ENCODE data around the gene PPP2R3C. TPM values are rescaled to one million over a fixed set of nuclear protein-coding genes. Genes with fewer than 3 reads are reported as not detected.
A peak's percentile ranks its signal among the peaks of the same experiment; 100 is the strongest.

PPP2R3C gene
- 10 to 100 TPM in 1 of 2 donors, 1 to 10 TPM in 1; 4.3 to 20.0 TPM for total RNA-seq

DNA sequence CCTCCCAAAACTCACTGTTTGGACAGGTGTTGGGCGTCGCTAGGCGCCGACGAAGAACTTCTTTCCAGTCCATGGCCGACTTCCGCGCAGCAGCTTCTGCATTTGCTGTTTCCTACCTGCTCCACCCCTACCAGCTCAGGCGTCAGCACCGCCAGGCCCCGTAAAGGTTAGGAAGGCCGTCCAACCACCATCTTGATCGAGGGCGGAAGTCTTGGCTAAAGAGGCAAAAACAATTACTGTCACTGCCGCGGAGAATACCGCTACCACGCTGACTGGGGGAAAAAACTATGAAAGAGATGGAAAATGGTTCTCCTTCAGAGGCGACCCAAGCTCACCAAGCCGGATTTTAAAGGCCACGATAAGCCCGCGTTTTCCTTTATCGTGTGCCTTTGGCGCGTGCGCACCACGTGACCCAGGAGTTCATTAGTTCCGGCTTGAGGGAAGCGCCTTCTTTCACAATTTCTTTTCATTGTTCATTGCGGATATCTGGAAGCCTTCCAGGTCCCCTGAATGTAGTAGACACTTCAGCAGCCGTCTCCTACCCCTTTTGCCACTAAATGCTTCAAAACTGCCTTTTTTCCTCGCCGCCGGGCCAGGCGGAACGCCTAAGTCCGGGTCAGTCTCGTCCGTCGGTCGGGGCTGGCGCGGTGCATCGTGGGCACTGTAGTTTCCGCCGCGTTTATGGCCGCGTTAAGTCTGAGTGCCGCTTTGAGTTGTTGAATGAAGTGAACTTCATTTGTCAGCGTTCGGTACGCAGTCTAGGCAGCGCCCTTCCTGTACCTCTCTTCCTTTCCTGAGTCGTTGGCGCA lies at the start of gene PPP2R3C, which contains the start of gene PRORP:
Gene PPP2R3C, minus strand, starts transcription at position 104 of the 809 bp plus-strand sequence. Its CDS starts 31 bp downstream, at position 73.
Gene PRORP, plus strand, starts transcription at position 666 of the 809 bp plus-strand sequence. CDS start 694 bp downstream, outside the sequence.
- Histone ChIP-seq H3K9me3 (no peaks in the 10 kb centered on the region), H3K27me3 (no peaks in the 10 kb centered on the region), H3K4me3 (peak within 1 kb of the TSS; percentile 47 to 69), H3K36me3 (replicated peaks in 1 of 2; ENCODE audit: insufficient read depth in 1 of 2, low read depth in 2 of 2) (no peaks in the 10 kb centered on the region), H3K4me1 (peaks cover 25% of the 10 kb centered on the region), H3K27ac (peak within 1 kb of the TSS; percentile 87 to 98 (median 94))
- TF ChIP-seq POLR2A (IDR thresholded peaks at IDR 0.05) = peak; percentile 62 to 83 (median 71)
- TF ChIP-seq, protein P1, sequence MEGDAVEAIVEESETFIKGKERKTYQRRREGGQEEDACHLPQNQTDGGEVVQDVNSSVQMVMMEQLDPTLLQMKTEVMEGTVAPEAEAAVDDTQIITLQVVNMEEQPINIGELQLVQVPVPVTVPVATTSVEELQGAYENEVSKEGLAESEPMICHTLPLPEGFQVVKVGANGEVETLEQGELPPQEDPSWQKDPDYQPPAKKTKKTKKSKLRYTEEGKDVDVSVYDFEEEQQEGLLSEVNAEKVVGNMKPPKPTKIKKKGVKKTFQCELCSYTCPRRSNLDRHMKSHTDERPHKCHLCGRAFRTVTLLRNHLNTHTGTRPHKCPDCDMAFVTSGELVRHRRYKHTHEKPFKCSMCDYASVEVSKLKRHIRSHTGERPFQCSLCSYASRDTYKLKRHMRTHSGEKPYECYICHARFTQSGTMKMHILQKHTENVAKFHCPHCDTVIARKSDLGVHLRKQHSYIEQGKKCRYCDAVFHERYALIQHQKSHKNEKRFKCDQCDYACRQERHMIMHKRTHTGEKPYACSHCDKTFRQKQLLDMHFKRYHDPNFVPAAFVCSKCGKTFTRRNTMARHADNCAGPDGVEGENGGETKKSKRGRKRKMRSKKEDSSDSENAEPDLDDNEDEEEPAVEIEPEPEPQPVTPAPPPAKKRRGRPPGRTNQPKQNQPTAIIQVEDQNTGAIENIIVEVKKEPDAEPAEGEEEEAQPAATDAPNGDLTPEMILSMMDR (IDR thresholded peaks at IDR 0.05) = no peak
- ATAC-seq (peak; percentile 93), DNase-seq (peak; percentile 87 to 98 (median 94))
- WGBS, 2 donors = 0% methylated on average over 27 to 57 of the region's 57 CpGs
- intact Hi-C loops (cut with DNase I) = no loop called here

DNA sequence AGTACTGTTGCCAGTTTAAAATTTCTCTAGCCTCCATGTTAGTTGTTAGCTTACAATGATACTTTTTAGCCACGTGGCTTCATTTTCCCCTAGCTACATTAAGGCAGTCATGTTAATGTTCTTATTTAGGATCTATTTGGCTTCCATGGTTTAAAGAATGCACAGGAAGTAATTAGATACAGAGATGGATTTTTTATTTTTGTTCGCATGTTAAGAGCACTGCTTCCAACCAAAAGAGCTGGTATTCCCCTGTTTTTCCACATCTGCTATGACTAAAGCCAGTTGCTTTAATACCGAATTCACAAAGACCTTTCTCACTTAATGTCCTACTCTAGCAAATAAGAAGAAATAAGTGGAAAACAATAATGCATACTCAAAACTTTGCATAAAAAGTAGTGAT lies 45.7 kb upstream of the PPP2R3C start:
- intact Hi-C loops (cut with DNase I) = no loop called here
- H3K9me3 ChIP-seq = no peaks in the 10 kb centered on the region
- H3K4me1 ChIP-seq = no peaks in the 10 kb centered on the region
- H3K27me3 ChIP-seq = no peaks in the 10 kb centered on the region
- H3K27ac ChIP-seq = no peak overlapping the region
- ATAC-seq (no peak), DNase-seq (no peak)
- 90 to 91% methylated on average over 3 of the region's 3 CpGs for WGBS, 2 donors
- no peak for TF ChIP-seq POLR2A (IDR thresholded peaks at IDR 0.05)
- TF ChIP-seq, protein P1 (IDR thresholded peaks at IDR 0.05) = no peak
- H3K4me3 ChIP-seq = no peak overlapping the region
- H3K36me3 ChIP-seq (replicated peaks in 1 of 2; ENCODE audit: insufficient read depth in 1 of 2, low read depth in 2 of 2) = no peaks in the 10 kb centered on the region

DNA sequence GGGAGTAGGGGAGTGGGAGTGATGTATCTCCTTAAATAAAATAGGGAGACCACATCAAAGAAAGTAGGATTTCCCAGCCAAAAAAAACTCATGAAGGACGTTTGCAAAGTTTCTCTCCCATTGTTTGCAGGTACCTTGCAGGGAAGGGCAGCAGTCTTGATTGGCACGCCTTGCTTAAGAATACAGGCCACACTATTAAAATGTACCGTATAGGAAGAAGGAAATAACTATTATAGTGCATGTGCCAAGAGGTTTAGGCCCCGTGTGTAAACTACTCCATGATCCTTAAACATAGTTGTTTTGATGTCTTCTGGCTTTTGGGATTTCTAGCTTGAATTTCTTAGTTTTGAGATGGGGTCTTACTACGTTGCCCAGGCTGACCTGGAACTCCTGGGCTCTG lies 43.1 kb upstream of the PPP2R3C start:
- DNase-seq = no peak
- no peaks in the 10 kb centered on the region for H3K9me3 ChIP-seq
- no peaks in the 10 kb centered on the region for H3K36me3 ChIP-seq (replicated peaks in 1 of 2; ENCODE audit: insufficient read depth in 1 of 2, low read depth in 2 of 2)
- intact Hi-C loops (cut with DNase I) = no loop called here
- no peak overlapping the region for H3K27ac ChIP-seq
- H3K4me3 ChIP-seq = no peak overlapping the region
- ATAC-seq = no peak
- no peaks in the 10 kb centered on the region for H3K27me3 ChIP-seq
- H3K4me1 ChIP-seq = peaks cover 5% of the 10 kb centered on the region
- 72 to 80% methylated on average over 5 of the region's 5 CpGs for WGBS, 2 donors
- TF ChIP-seq, protein P1 (IDR thresholded peaks at IDR 0.05) = no peak
- TF ChIP-seq POLR2A (IDR thresholded peaks at IDR 0.05) = no peak

DNA sequence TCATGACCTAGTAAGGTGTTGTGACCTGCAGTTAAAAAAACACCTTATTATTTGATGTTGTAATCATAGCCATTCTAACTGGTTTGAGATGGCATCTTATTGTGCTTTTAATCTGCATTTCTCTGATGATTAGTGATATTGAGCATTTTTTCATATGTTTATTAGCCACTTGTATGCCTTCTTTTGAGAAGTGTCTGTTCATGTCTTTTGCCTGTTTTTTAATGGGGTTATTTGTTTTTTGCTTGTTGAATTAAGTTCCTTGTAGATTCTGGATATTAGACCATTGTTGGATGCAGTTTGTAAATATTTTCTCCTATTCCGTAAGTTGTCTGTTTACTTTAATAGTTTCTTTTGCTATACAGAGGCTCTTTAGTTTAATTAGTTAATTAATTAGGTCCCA lies 41.6 kb upstream of the PPP2R3C start:
- no peak overlapping the region for H3K4me3 ChIP-seq
- peaks cover 15% of the 10 kb centered on the region for H3K4me1 ChIP-seq
- H3K9me3 ChIP-seq = no peaks in the 10 kb centered on the region
- no peaks in the 10 kb centered on the region for H3K36me3 ChIP-seq (replicated peaks in 1 of 2; ENCODE audit: insufficient read depth in 1 of 2, low read depth in 2 of 2)
- no peak for DNase-seq
- intact Hi-C loops (cut with DNase I) = no loop called here
- no peak for ATAC-seq
- 76 to 97% methylated on average over 1 of the region's 1 CpG for WGBS, 2 donors
- TF ChIP-seq POLR2A (IDR thresholded peaks at IDR 0.05) = no peak
- TF ChIP-seq, protein P1 (IDR thresholded peaks at IDR 0.05) = no peak
- H3K27ac ChIP-seq = no peak overlapping the region
- no peaks in the 10 kb centered on the region for H3K27me3 ChIP-seq

All from body of pancreas (tissue), 4 donors.